ENCODE results near the gene KRT80. TPM values are rescaled to one million over a fixed set of nuclear protein-coding genes. Genes with fewer than 3 reads are reported as not detected.

The KRT80 gene
- total RNA-seq, 1 donor from 2014 or later: 0.39 TPM

GRCh38 chr12:52141306-52141705 lies 50.5 kb downstream of the KRT80 start:
- DNase-seq (ENCODE audit: low read depth in 2 of 2): no peak

DNA sequence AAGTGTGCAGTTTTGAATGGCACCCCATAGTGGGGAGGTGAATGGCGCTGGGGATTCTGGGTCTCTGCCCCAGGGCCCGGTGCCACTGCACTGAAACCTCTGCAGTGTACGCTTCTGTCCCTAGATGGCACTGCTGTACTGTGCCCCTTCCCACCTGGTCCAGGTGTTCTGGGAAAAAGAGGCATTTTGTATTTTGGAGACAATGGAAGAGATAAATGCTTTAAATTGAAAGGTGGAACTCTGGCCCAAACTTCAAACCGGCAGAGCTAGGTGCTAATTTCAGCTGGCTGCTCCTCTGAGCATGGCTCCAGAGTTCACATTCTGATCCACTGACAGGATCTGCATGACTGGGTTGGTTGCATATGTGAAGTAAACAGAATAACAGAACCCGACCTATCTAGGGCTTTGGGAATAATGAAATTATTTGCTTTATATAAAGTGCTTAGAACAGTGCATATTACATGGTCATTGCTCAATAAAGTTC lies 52.2 kb downstream of the KRT80 start:
- no peak for DNase-seq (ENCODE audit: low read depth in 2 of 2)

DNA sequence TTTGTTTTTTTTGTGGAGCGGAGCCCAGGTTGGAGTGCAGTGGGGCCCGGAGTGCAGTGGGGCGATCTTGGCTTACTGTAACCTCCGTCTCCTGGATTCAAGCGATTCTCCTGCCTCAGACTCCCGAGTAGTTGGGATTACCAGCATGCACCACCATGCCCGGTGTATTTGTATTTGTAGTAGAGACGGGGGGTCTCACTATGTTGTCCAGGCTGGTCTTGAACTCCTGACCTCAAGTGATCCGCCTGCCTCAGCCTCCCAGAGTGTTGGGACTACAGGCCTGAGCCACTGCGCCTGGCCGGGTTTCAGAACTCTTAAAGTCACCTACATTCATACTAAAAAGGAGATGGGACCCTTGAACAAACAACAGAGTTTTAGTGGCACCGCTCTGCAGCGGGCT lies 52.7 kb downstream of the KRT80 start:
- no peak for DNase-seq (ENCODE audit: low read depth in 2 of 2)

- no peak for DNase-seq (ENCODE audit: low read depth in 2 of 2)
These were observed 54.1 kb downstream of the KRT80 start for GRCh38 chr12:52137746-52138145.

DNA sequence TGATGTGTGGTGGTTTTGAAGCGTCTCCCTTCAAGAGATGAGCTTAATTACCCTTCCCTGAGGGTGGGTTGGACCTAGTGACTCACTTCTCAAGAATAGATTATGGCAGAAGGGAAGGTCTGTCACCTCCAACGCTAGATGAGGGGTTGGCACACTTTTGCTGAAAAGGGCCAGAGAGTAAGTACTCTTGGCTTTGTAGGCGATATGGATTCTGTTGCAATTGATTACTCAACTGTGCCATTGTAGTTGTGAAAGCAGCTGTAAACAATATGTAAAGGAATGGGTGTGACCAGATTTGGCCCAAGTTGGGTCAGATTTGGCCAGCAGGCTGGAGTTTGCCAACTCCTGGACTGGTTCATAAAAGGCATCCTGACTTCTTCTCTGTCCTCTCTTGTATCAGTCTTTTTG lies 59.1 kb downstream of the KRT80 start:
- DNase-seq (ENCODE audit: low read depth in 2 of 2): no peak

GRCh38 chr12:52130711-52131110 lies 61.1 kb downstream of the KRT80 start:
- DNase-seq (ENCODE audit: low read depth in 2 of 2): no peak

- peak in 1 of 2 donors; percentile 85 for DNase-seq (ENCODE audit: low read depth in 2 of 2)
These were observed 63.9 kb downstream of the KRT80 start for GRCh38 chr12:52127683-52128450.

- DNase-seq (ENCODE audit: low read depth in 2 of 2): peak in 1 of 2 donors; percentile 96
These were observed 64.9 kb downstream of the KRT80 start for GRCh38 chr12:52126605-52127578.

GRCh38 chr12:52126050-52126604 lies 65.7 kb downstream of the KRT80 start:
- DNase-seq (ENCODE audit: low read depth in 2 of 2): no peak

GRCh38 chr12:52125476-52125900 lies 66.3 kb downstream of the KRT80 start:
- no peak for DNase-seq (ENCODE audit: low read depth in 2 of 2)

DNA sequence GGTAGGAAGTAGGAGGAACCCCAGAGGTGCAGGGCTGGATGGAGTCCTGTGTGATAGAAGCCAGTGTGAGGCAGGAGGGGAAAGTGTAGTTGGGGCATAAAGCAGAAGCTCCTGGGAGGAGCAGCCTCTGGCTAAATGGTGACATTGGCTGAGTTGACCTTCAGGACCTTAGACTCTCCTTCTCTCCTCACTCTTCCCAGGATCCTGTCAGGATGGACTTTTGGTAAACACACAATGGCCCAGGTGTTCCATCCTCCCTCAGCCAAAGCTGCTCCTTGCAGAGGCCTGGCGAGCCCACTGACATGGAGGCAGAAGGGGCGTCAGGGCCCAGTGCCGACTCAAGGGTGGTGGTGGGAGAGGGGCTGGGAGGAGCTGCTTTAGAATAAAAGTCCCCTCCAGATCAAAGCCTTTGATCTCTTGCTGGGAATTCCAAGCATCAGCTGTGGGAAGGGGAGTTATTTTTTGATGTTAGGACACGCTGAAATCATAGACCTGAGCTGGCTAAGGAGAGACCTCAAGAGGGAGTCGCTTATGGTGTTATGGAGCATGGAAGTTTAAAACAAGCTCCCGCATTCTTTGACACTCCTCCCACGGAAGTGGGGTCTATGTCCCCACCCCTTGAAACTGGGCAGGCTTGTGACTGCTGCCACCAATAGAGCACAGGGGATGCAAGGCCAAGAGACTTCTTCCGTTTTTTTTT lies 68.2 kb downstream of the KRT80 start:
- no peak for DNase-seq (ENCODE audit: low read depth in 2 of 2)

DNA sequence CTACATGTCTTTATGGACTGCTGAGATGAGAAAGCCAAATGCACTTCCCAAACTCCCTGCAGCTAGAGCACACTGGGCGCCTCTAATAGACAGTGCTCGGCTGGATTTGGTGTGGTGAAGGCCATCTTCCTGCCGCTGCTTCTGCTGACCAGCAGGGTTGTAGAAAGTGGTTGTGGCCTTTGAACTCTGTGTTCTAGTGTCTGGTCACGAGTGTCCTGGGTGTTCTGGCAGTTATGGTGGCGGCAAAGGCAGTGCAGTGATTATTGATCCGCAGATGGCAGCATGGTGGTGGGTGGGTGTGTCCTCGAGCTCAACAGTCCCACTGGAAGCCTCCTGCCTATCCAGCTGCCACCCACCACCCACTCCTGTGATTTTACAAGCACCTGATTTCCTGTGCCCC lies 68.9 kb downstream of the KRT80 start:
- DNase-seq (ENCODE audit: low read depth in 2 of 2): no peak

GRCh38 chr12:52122540-52122871 lies 69.3 kb downstream of the KRT80 start:
- no peak for DNase-seq (ENCODE audit: low read depth in 2 of 2)

DNA sequence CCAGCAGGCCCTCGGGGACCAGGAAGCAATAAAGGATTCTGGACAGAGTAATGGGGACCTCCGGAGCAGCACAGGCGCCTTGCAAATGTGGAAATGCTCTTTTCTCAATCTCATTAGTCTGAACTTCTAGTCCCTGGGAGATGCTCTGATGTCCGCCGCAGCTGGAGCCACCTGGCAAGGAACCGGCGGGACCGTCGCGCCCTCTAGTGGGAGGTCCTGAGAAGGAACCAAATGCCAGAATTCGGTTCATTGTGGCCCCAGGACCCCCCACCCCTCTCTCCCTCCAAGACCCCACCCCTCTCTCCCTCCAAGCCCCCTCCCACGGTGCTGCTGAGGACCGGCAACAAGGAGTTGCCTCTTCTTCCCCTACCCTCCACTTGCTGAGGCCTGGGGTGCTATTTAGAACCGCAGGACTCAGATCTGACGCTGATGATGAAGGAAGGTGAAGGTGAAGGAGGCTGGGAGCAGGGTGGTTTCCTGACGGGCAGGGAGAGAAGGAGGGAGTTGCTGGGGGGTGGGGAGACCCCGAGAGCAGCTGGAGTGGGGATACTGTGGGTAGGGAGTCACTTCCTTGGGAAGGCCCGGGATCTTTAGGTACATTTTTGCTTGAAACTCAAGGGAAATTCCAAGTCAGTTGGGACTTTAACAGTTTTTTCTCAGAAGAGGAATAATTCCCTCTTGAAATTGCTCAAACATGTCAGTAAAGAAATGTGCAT lies 69.8 kb downstream of the KRT80 start:
- DNase-seq (ENCODE audit: low read depth in 2 of 2): peak in 1 of 2 donors; percentile 58

DNA sequence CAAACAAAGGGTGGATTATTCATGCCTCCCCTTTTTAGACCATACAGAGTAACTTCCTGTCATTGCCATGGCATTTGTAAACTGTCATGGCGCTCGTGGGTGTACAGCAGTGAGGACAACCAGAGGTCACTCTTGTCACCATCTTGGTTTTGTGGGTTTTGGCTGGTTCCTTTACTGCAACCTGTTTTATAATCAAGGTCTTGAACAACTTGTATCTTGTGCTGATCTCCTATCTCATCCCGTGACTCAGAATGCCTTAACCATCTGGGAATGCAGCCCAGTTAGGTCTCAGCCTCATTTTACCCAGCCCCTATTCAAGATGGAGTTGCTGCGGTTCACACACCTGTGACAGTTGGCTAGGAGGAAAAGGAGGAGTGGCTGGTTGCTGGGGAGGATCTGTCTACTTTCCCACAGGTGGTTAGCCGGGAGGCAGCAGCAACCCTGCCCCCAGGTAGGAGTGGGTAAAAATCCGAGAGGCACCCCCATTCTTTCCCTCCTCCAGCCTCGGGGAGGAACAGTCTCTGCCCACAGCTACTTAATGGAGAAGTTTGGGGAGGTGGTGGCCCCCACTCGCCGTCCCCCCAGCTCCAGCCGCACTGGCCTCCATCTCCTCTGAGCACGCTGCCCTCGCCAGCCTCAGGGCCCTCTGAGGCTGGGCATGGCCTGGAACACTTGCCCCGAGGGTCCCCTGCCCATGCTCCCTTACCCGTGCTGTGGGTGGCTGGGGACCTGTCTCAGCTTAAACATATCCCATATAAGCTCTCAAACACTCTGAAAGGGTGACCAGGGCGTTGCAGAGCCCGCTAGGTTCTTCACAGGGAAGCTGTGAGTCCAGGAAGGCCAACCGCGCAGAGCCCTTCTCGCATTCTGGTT lies 70.6 kb downstream of the KRT80 start:
- DNase-seq (ENCODE audit: low read depth in 2 of 2): no peak

GRCh38 chr12:52119398-52120254 lies 72.2 kb downstream of the KRT80 start:
- peak in 1 of 2 donors; percentile 55 for DNase-seq (ENCODE audit: low read depth in 2 of 2)

Data from dermis microvascular lymphatic vessel endothelial cell (primary cell).